ENCODE data around the gene TMEM222. TPM values are rescaled to one million over a fixed set of nuclear protein-coding genes. Genes with fewer than 3 reads are reported as not detected.

Gene TMEM222
- polyA plus RNA-seq, 1 donor: 25.0 TPM

DNA sequence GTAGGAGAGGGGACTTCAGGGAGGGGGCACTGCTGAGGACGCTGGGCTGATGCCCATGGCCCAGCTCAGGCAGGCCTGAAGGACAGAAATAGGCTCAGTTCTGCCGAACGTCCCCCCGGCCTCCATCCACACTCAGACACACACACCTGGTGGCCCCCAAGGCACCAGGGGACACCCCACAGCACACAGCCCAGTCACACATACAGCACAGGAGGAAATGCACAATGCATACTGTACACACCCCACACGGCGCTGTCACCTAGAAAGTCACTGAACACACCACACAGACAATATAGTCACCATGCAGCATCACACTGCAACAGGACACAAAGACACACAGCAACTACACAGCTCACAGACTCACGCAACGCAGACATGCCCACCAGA lies 20.4 kb downstream of the TMEM222 start:
- no peak for DNase-seq (ENCODE audit: low read depth)

DNA sequence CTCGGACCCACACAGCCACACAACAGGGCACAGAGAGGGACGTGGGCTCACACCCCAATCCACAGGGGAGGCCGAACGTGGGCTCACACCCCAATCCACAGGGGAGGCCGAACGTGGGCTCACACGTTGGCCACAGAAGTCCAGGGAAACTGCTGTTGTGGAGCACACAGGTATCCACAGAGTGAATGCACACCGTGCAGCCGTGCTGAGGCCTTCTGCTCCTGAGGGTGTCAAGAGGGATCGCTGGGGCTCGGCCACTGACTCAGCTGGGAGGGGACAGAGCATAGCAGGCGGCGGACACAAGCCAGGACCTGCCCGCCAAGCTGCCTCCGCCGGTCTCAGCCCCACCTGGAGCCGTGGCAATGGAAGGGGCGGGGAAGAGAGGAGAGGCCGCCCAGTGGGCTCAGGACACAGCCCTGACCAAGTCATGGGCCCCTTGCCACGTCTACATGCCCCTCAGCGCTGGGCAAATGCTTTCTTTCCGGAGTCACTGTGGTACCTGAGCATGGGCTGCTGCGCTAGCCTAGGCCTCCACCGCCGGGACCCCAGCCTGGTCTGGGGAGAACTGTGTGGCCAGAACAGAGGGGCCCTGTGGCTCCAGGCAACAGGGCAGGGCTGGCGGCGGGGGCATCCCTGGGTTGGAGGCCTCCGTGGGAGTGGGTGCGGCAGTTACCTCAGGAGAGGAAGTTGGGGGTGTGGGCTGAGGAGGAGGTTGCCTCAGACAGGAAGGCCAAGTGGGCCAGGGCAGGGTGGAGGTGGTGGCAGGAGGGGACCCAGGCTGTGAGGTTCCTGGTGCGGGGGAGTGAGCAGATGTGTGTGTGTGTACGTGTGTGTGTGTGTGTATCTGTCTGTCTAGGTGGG lies 21.0 kb downstream of the TMEM222 start:
- no peak for DNase-seq (ENCODE audit: low read depth)

DNA sequence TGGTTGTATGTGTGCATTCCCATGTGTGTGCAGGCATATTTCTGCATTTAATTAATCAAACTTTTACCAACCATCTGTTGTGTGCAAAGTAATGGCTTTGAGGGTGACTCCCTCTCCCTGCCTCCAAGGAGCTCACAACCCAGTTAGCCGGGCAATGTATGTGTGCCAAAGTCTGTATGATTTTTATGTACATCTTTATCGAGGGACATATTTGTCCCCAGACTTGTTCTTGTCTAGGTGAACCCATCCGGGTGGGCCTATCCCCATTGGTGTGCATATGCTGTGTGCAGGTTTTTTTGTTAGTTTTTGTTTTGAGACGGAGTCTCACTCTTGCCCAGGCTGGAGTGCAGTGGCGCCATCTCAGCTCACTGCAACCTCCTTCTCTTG lies 21.7 kb downstream of the TMEM222 start:
- DNase-seq (ENCODE audit: low read depth): no peak

DNA sequence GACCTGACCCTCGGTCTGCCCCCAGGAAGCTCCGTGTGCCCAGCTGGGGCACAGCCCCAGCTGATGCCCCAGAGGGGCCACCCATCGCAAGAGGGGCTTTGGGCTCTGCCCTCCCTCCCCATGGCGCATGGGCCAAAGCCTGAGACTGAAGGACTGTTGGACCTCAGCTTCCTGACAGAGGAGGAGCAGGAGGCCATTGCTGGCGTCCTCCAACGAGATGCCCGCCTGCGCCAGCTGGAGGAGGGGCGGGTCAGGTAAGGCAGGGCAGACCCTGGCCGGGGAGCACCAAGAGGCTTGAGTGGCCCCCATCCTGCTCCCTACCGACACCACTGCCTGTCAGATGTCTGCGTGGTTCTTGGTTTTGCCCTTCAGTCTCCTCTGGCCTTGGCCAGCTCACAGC lies 23.3 kb downstream of the TMEM222 start:
- no peak for DNase-seq (ENCODE audit: low read depth)

DNA sequence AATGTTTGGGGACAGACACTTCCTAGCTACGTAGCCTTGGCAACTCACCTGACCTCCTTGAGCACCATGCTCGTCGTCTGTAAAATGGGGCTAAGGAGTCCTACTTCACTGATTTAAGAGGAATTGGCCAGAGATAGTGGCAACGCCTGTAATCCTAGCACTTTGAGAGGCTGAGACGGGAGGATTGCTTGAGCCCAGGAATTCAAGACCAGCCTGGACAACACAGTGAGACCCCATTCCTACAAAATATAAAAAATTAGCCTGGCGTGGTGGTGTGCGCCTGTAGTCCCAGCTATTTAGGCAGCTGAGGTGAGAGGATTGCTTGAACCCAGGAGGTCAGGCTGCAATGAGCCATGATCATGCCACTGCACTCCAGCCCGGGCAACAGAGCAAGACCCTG lies 24.4 kb downstream of the TMEM222 start:
- no peak for DNase-seq (ENCODE audit: low read depth)

DNA sequence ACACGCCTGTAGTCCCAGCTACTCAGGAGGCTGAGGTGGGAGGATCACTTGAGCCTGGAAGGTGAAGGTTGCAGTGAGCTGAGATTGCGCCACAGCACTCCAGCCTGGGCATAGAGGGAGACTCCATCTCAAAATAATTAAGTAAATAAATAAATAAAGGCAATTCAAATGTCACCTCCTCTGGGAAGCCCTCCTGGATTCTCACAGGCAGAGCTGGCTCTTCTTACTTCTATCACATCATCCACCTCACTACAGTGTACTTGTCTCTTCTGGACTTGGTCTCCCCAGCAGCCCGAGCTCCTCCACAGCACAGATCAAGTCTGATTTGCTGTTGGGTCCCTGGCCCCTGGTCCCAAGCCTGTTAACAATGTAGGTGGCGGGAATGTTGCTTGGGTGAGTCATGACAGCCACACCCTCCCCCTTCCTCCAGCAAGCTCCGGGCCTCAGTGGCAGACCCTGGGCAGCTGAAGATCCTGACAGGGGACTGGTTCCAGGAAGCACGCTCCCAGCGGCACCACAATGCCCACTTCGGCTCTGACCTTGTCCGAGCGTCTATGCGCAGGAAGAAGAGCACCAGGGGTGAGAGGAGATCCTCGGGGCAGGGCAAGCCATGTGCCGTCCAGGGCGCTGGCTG lies 25.1 kb downstream of the TMEM222 start:
- no peak for DNase-seq (ENCODE audit: low read depth)

DNA sequence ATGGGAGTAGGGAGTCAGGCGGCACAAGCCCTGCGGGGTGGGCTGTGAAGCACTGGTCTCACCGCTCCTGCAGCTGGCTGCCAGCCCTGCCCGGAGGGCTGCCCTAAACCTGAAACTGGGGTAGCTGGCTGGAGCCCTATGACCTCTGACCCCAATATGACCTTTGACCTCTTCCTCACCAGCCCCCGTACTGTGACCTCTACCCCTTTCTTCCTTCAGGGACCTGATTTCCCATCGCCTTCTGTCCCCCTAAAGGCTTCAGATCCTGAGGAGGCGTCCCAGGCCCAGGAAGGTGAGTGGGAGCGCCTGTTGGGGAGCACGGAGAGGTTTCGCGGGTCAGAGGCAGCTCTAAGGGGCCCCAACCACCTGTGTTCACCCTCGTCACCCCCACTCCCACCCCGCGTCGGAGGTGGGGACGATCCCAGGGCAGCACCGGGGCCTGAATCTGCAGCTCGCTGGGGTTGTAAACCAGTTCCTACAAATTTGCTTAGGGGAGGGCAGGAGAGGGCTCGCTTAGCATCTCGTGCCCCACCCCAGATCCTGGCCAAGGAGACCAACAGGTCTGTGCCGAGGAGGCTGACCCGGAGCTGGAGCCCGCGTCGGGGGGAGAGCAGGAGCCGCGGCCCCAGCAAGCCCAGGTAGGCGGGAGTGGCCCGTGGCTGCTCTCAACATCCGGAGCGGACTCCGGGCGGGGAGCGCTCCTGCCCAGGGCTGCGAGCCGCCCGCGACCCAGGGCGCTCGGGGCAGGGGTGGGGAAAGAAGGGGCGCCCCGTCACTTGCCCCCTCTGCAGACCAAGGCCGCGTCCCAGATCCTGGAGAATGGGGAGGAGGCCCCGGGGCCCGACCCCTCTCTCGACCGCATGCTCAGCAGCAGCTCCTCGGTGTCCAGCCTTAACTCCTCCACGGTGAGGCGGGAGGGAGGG lies 27.2 kb downstream of the TMEM222 start:
- DNase-seq (ENCODE audit: low read depth): no peak

DNA sequence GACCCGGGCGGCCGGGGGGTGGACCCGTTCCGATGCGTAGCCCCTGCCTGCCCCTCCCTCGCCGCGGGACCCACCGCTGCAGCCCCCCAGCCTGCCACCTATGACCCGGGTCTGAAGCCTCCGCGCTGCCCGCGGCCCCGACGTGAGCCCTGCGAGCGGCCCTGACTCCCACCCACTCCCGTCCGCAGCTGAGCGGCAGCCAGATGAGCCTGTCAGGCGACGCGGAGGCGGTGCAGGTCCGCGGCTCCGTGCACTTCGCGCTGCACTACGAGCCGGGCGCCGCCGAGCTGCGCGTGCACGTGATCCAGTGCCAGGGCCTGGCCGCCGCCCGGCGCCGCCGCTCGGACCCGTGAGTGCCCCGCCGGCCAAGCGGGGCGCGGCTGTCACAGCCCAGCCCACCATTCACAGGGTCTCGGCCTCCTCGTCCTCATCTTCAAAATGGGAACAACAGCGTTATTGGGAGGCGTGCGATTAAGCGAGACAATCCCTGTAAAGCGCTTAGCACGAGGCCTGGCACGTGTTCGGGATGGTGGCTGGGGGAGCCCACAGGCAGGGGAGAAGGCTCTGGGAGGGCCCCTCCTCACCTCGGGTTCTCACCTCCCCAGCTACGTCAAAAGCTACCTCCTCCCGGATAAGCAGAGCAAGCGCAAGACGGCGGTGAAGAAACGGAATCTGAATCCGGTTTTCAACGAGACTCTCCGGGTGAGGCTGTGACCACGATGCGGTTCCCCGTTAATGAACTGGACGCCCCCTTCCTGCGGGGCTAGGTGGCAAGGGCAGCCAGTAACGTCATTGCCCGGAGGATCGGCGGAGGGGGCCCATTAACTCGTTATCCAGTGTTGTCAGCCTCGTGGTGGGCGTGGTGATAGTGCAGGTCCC lies 28.1 kb downstream of the TMEM222 start:
- DNase-seq (ENCODE audit: low read depth): no peak

DNA sequence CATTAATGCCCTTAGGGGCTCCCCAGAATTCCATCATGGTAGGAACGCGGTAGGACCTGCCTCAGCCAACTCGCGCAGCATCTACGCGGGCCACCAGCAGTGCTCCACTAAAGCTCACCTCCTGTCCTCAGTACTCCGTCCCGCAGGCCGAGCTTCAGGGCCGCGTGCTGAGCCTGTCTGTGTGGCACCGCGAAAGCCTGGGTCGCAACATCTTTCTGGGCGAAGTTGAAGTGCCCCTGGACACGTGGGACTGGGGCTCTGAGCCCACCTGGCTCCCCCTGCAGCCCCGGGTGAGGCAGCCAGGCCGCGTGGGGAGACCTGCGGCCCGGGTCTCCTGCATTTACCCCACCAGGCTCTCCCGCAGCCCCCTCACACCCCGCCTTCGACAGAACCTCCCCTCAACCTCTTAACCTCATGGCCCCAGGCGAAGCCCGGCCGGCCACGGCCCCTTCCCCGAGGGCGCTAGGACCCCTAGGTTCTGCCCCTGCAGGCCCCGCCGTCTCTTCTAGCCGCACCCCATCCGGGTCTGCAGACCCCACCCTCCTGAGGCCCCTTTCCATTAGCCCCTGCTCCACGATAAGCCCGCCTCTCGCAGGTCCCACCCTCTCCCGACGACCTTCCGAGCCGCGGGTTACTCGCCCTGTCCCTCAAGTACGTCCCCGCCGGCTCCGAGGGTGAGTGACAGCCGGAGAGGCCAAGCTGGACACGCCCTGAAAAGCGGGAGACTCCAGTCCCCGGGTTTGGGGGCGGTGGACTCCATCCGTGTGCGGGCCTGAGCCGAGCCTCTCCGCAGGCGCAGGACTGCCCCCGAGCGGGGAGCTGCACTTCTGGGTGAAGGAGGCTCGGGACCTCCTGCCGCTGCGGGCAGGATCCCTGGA lies 28.9 kb downstream of the TMEM222 start:
- DNase-seq (ENCODE audit: low read depth): no peak

DNA sequence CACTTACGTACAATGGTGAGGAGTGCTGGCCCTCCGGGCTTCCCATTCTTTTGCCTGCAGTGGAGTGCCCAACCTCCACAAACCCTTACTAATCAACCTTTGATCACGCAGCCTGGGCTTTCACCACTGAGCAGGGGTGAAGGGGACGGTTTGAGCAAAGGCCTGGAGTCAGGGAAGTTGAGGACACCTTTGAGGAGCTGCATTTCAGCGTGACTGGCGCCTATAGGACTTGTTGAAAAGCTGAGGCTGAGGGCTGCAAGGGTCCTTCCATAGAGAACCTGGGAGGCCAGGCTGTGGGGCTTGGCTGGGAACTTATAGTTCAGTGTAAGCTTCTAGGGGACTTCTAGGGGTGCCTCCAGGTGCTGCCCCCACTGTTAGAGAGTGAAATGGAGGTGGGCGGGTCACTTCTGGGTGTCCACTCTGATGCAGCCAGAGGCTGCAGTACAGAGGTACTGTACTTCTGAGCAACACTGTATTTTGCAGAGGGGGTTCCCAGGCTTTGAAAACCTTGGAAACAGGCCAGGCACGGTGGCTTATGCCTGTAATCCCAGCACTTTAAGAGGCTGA lies 29.7 kb downstream of the TMEM222 start:
- no peak for DNase-seq (ENCODE audit: low read depth)

DNA sequence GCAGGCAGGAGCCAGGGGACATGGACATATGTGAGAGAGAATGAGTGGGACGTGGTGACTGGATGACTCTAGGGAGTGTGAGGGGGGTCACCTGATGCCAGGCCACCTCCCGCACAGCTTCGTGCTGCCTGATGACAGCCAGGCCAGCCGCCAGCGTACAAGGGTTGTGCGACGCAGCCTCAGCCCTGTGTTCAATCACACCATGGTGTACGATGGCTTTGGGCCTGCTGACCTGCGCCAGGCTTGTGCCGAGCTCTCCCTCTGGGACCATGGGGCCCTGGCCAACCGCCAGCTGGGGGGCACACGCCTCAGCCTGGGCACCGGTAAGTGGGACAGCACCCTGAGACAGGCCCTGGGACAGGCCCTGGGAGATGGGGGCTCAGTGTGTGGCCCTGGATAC lies 31.2 kb downstream of the TMEM222 start:
- DNase-seq (ENCODE audit: low read depth): no peak

DNA sequence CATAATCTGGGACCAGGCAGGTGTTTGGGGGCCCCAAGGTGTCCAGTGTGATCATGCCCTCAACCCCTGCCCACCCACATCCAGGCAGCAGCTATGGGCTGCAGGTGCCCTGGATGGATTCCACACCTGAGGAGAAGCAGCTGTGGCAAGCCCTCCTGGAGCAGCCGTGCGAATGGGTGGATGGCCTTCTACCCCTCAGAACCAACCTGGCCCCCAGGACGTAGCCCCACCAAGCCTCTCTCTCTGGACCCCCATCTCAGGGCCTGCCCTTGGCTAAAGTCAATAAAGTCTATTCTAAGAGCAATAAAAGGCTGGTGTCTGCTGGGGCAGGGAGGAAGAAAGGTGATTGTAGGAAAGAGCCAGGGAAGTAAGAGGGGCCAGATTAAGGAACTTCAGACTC lies 31.7 kb downstream of the TMEM222 start:
- no peak for DNase-seq (ENCODE audit: low read depth)

DNA sequence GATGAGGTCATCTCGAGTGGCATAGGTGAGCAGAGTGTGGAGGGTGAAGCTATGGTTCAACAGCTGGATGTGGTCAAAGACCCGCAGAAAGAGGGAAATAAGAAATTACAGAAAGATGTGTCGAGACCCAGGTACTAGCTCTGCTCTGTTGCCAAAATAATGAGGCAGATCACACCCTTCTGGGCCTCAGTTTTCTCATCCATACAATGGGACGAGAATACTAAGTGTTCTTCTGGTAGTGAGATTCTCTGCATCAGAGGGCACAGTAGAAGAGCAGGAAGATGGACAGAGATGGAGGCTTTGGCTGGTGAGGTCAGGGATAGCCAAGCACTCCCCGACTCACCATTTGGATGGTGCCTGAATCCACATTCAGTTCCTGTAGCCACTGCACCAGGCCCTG lies 33.7 kb downstream of the TMEM222 start:
- DNase-seq (ENCODE audit: low read depth): no peak

DNA sequence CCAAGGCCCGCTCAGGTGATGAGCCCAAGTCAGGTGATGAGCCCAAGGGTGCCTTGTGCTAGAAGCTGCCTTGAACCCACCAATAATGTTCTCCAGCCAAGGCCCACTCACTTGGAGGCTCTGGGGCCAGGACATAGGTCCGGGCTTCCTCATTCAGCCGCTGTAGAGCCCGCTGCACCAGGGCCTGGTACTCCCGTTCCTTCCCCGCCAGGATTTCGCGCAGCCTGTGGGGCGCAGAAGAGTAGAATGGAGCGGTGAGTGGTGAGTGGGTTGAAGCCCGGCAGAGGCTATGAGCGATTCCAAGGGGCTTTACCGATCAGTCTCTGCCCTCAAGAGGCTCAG lies 34.3 kb downstream of the TMEM222 start:
- DNase-seq (ENCODE audit: low read depth): no peak

DNA sequence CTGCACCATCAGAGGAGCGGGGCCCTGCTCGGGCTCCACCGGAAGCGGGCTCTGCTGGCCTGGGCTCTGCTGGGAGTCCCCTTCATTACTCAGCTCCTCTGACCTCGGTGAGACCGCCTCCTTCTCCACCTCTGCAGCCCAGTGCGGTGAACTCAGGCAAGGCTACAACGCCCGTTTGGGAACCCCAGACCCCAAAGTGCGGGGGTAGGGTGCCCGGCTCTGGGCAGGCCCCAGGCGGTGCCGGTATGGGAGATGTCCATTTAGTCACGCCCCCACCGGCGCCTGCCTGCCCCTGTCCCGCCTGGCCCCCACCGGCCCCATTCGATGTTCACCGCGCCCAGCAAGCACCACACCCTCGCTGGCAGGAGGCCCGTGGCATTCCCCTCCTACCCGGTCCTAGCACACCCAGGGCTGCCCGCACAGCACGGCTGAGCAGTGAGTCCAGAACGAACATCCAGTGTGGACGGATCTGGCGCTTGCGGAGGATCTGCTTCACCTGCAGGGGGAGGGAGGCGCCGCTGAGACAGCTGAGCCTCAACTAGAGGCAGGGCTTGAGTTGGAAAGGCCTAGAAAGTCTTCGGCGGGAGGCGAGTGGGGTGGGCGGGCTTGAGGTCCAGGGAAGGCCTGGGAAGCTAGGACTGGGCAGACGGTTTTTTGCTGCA lies 34.8 kb downstream of the TMEM222 start:
- DNase-seq (ENCODE audit: low read depth): no peak

DNA sequence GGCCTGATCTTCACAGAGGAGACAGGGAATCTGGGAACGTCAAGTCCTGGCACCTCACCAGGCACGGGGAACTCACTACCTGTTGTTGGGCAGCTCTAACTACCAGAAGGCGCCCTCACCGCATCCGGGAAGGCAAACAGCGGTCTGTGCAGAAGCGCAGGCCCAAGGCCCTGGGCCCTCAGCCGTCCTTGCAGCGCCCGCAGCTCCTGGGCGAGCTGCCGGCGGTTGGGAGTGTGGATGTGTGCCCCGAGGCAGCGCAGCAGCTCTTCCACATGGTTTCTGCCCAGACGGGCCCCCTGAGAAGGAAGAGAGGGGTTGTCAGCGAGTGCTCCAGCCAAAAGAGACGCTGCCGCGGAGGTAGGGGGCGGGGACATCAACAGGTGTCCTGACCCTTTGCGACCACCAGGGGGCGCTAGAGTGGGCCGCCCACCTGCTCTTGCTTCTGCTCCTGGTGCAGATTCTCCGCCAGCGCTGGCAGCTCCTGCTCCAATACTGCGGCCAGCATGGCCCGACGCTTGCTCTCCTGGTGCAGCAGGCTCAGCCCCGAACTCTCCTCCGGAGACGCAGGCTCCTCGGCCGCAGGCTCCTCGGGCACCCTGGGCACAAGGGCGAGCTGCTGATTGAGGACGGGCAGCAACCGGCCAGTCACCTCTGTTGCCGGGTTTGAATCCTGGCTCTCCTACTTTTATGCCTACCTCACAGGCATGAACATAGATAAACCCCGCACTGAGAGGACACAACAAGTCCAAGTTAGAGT lies 35.5 kb downstream of the TMEM222 start:
- no peak for DNase-seq (ENCODE audit: low read depth)

DNA sequence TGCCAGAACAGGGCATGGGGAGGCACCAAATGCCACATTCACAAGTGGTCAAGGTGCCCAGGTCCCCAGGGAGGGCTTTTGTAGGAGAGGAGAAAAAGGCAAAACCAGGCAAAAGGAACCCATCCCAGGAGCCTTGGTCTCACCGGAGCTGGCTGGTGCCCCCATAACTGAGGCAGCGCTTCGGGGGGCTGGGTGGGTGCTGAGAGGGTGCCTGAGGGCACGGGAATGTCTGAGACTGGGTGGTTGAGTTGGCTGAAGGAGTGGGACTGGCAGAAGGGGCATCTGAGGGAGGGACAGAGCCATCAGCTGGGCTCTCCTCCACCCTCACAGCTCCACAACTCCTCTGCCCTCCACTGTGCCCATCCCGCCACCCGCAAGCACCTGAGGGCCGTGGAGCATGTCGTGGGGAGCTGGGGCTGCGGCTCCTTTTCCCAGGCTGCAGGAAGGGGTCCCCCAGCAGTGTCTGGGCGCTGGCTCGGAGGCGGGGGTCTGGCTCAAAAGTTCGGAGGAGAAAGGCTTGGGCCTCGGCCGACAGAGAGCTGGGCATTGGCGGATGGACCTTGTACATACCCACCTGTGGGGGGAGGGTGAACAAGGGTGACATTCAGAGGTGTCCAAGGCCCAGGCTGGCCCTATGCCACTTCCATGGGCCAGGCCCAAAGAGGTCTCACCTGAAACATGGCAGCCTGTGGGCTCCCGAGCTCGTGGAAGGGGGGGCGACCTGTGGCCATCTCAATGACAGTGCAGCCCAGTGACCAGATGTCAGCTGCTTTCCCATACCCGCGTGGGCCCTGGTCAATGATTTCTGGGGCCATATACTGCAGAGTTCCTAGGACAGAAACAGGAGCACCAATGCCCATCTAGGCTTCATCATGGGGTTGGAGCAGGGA lies 36.3 kb downstream of the TMEM222 start:
- no peak for DNase-seq (ENCODE audit: low read depth)

DNA sequence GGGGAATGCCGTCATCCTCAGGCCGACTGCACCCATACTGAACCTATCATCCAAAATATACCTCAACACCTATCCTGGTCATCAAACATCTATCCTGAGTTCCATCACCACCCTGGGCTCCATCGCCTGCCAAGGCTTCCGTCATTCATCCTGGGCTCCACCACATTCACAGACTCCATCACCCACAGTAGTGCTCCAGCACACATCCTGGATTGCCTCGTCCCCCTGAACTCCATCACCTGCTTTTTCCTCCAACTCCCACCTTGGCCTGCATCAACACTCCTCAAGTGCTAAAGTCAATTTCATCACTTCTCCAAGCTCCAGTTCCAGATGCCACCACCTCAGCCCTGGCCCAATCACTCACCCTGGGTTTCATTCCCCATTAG lies 37.0 kb downstream of the TMEM222 start:
- DNase-seq (ENCODE audit: low read depth): no peak

Measured in forelimb muscle (tissue), 1 donor.